Endothelial cell of umbilical vein (primary cell): ENCODE data around the gene FHIT.

Experiments used
- EZH2 ChIP-seq: IDR thresholded peaks from 2 replicates; pipeline ENCODE4 v1.6.1; 2012; ENCODE audit warnings: borderline replicate concordance, low read depth, mild to moderate bottlenecking, moderate library complexity, low read length, inconsistent platforms; ENCODE audit not compliant: severe bottlenecking
- FOS ChIP-seq: IDR thresholded peaks from 2 replicates; pipeline ENCODE4 v1.6.1; 2011; ENCODE audit warnings: mild to moderate bottlenecking, low read length, moderate library complexity, borderline replicate concordance; ENCODE audit not compliant: insufficient read depth
- MYC ChIP-seq: IDR thresholded peaks from one replicate; pipeline ENCODE4 v1.6.1; 2011; ENCODE audit warnings: mild to moderate bottlenecking, low read depth, low read length
- POLR2A ChIP-seq: IDR thresholded peaks from 2 replicates; pipeline ENCODE4 v1.6.1; 2012; ENCODE audit warnings: low read depth, mild to moderate bottlenecking, control low read depth, low read length
- POLR2AphosphoS5 ChIP-seq: IDR thresholded peaks from 2 replicates; pipeline ENCODE4 v1.6.1; 2012; ENCODE audit warnings: low read depth, mild to moderate bottlenecking, control low read depth, low read length, moderate library complexity; ENCODE audit not compliant: insufficient read depth
- TF ChIP-seq, protein P1 (sequence below), 2 donors: IDR thresholded peaks; 1 replicate in 1 of 2; 2 replicates in 1 of 2; pipeline ENCODE4 v1.5.1; 2011; ENCODE audit warnings: low read length in 2 of 2, mild to moderate bottlenecking in 2 of 2, moderate library complexity in 2 of 2, control low read depth in 1 of 2, inconsistent platforms in 1 of 2, low read depth in 1 of 2; ENCODE audit not compliant: insufficient read depth in 1 of 2; ENCODE audit errors: extremely low read depth in 1 of 2

DNA sequence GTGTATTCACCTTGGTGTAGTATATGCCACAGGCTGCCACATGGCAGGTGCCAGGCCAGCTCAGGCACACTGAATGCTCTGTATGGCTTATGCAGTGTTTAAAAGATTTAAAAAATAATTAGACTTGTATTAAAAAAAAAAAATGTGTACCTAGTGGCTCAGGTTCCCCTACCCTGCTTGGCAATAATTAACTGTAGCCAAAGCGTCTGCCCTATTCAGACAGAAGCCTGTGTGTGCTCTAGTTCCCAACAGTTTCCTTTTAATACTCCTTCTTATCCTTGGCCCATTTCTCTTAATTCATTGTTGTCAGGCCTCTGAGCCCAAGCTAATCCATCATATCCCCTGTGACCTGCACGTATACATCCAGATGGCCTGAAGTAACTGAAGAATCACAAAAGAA lies 1449.2 kb downstream of the FHIT start:
- TF ChIP-seq, protein P1, sequence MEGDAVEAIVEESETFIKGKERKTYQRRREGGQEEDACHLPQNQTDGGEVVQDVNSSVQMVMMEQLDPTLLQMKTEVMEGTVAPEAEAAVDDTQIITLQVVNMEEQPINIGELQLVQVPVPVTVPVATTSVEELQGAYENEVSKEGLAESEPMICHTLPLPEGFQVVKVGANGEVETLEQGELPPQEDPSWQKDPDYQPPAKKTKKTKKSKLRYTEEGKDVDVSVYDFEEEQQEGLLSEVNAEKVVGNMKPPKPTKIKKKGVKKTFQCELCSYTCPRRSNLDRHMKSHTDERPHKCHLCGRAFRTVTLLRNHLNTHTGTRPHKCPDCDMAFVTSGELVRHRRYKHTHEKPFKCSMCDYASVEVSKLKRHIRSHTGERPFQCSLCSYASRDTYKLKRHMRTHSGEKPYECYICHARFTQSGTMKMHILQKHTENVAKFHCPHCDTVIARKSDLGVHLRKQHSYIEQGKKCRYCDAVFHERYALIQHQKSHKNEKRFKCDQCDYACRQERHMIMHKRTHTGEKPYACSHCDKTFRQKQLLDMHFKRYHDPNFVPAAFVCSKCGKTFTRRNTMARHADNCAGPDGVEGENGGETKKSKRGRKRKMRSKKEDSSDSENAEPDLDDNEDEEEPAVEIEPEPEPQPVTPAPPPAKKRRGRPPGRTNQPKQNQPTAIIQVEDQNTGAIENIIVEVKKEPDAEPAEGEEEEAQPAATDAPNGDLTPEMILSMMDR (IDR thresholded peaks at IDR 0.05; ENCODE audit: extremely low read depth in 1 of 2, insufficient read depth in 1 of 2, low read depth in 1 of 2, low read length in 2 of 2) = no peak
- TF ChIP-seq POLR2A (no peak), EZH2 (no peak), POLR2AphosphoS5 (no peak), MYC (no peak), FOS (no peak)
